OCI-LY7 (cell line): ENCODE data around the gene LYZL1. TPM values are rescaled to one million over a fixed set of nuclear protein-coding genes. Genes with fewer than 3 reads are reported as not detected.
"Not testable (repeated sequence)": the region's sequence is repeated elsewhere in the genome, so short reads cannot be mapped to it uniquely, and the experiment has no call there.

Experiments used
- BruUV-seq: library from RNA; stranded (reverse); fragments of 400-500 nt; replicated peaks from 2 replicates; lab custom pipeline; 2021; lab: Mats Ljungman, UMichigan
- CTCF ChIA-PET: fragments of 300-600 bp; sonication (Branson Sonifier 250); formaldehyde crosslinking; loops from one replicate; lab custom pipeline; 2022; ENCODE audit warnings: antibody characterized with exemption; ENCODE audit not compliant: unreplicated experiment; lab: Charles Lee
- POLR2A ChIA-PET: fragments of 300-600 bp; sonication (Branson Sonifier 250); formaldehyde crosslinking; loops from one replicate; lab custom pipeline; 2022; ENCODE audit warnings: antibody characterized with exemption; lab: Charles Lee
- DNase-seq: peaks from one replicate; pipeline ENCODE4 v3.0.0-alpha.2; 2015; ENCODE audit warnings: low spot score
- H2AFZ ChIP-seq: fragments of 200-600 bp; sonication (generic), shearing (Covaris generic); 2 replicates; pipeline ENCODE4 v1.6.1; 2014; ENCODE audit warnings: mild to moderate bottlenecking, antibody characterized with exemption, low read length, moderate library complexity
- H3K27ac ChIP-seq: fragments of 200-600 bp; sonication (generic); 2 replicates; pipeline ENCODE4 v1.5.1; 2014; ENCODE audit warnings: mixed run types, low read depth, mild to moderate bottlenecking, moderate library complexity, low read length, inconsistent platforms; ENCODE audit not compliant: poor library complexity, severe bottlenecking
- H3K36me3 ChIP-seq: fragments of 200-600 bp; sonication (generic); 2 replicates; pipeline ENCODE4 v1.6.1; 2014; ENCODE audit warnings: mild to moderate bottlenecking, antibody characterized with exemption, low read length, moderate library complexity, mixed read lengths; ENCODE audit not compliant: insufficient read depth
- H3K4me1 ChIP-seq: fragments of 200-600 bp; sonication (generic); 2 replicates; pipeline ENCODE4 v1.5.1; 2014; ENCODE audit warnings: mild to moderate bottlenecking, low read length; ENCODE audit not compliant: insufficient read depth, poor library complexity, severe bottlenecking
- H3K4me2 ChIP-seq: fragments of 200-600 bp; sonication (generic); 2 replicates; pipeline ENCODE4 v1.6.1; 2014; ENCODE audit warnings: mild to moderate bottlenecking, low read length
- H3K4me3 ChIP-seq: fragments of 200-600 bp; sonication (generic); 2 replicates; pipeline ENCODE4 v1.5.1; 2014; ENCODE audit warnings: mild to moderate bottlenecking, low read depth, low read length; ENCODE audit not compliant: poor library complexity, severe bottlenecking
- H3K79me2 ChIP-seq: fragments of 200-600 bp; sonication (generic); 2 replicates; pipeline ENCODE4 v1.6.1; 2016; ENCODE audit warnings: low read depth, mild to moderate bottlenecking, low read length, moderate library complexity, mixed read lengths; ENCODE audit not compliant: insufficient read depth
- H3K9me2 ChIP-seq: fragments of 200-600 bp; sonication (generic); 2 replicates; pipeline ENCODE4 v1.6.1; 2016; ENCODE audit warnings: mild to moderate bottlenecking, low read length, mixed read lengths; ENCODE audit not compliant: insufficient read depth
- H3K9me3 ChIP-seq: fragments of 200-600 bp; sonication (generic); 2 replicates; pipeline ENCODE4 v1.6.1; 2014; ENCODE audit warnings: mild to moderate bottlenecking, mixed run types, low read length, mixed read lengths
- H4K20me1 ChIP-seq: fragments of 200-600 bp; sonication (generic); 2 replicates; pipeline ENCODE4 v1.6.1; 2014; ENCODE audit warnings: mild to moderate bottlenecking, antibody characterized with exemption, low read length, moderate library complexity, mixed read lengths; ENCODE audit not compliant: insufficient read depth
- EZH2phosphoT487 ChIP-seq: fragments of 200-600 bp; sonication (generic); IDR thresholded peaks from 2 replicates; pipeline ENCODE4 v1.6.1; 2018; ENCODE audit warnings: low read depth, borderline replicate concordance, mild to moderate bottlenecking, mixed run types, antibody characterized with exemption, low read length, moderate library complexity, mixed read lengths
- intact Hi-C: fragments of 100-400 bp; cut with micrococcal nuclease; formaldehyde crosslinking; loops from one replicate; pipeline ENCODE4 v1.10.0; 2022; ENCODE audit not compliant: unreplicated experiment
- total RNA-seq, 2 experiments: library from RNA; depleted of rRNA in 1 of 2; stranded (reverse); fragments of >200 nt in 1 of 2; shearing (Covaris generic) in 1 of 2; gene quantifications; 2 replicates each; pipeline ENCODE4 v1.2.3, GENCODE V29; 2014 to 2022
- TF ChIP-seq, protein P1 (sequence below): fragments of 200-600 bp; sonication (generic); conservative IDR thresholded peaks from 2 replicates; pipeline ENCODE4 v1.5.1; 2014; ENCODE audit warnings: mild to moderate bottlenecking, antibody characterized with exemption, low read length, moderate library complexity, mixed read lengths

LYZL1 gene
- total RNA-seq, 2 experiments from 2014 or later: not detected

GRCh38 chr10:29304264-29304994 lies 15.6 kb downstream of the LYZL1 start:
- POLR2A ChIA-PET: no interaction called here
- H2AFZ ChIP-seq: no peak overlapping the region
- H3K4me2 ChIP-seq: no peak overlapping the region
- H4K20me1 ChIP-seq: no peaks in the 10 kb centered on the region
- intact Hi-C loops: loop anchor here (2.0 to 10.0 kb wide), 2 partner anchors 642 to 870 kb away; no protein-coding TSS in a partner anchor
- no peak overlapping the region for H3K4me3 ChIP-seq
- no peak overlapping the region for H3K27ac ChIP-seq
- no peaks in the 10 kb centered on the region for H3K9me3 ChIP-seq
- no peaks in the 10 kb centered on the region for H3K9me2 ChIP-seq
- TF ChIP-seq, protein P1, sequence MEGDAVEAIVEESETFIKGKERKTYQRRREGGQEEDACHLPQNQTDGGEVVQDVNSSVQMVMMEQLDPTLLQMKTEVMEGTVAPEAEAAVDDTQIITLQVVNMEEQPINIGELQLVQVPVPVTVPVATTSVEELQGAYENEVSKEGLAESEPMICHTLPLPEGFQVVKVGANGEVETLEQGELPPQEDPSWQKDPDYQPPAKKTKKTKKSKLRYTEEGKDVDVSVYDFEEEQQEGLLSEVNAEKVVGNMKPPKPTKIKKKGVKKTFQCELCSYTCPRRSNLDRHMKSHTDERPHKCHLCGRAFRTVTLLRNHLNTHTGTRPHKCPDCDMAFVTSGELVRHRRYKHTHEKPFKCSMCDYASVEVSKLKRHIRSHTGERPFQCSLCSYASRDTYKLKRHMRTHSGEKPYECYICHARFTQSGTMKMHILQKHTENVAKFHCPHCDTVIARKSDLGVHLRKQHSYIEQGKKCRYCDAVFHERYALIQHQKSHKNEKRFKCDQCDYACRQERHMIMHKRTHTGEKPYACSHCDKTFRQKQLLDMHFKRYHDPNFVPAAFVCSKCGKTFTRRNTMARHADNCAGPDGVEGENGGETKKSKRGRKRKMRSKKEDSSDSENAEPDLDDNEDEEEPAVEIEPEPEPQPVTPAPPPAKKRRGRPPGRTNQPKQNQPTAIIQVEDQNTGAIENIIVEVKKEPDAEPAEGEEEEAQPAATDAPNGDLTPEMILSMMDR: peak; percentile 82
- no peak for TF ChIP-seq EZH2phosphoT487
- BruUV-seq: no TSS peak
- no peaks in the 10 kb centered on the region for H3K36me3 ChIP-seq
- no peaks in the 10 kb centered on the region for H3K4me1 ChIP-seq
- DNase-seq: peak; percentile 50
- no peaks in the 10 kb centered on the region for H3K79me2 ChIP-seq
- CTCF ChIA-PET: no interaction called here

- CTCF ChIA-PET: no interaction called here
- no peaks in the 10 kb centered on the region for H3K9me3 ChIP-seq
- H3K4me1 ChIP-seq: no peaks in the 10 kb centered on the region
- no peaks in the 10 kb centered on the region for H3K79me2 ChIP-seq
- no TSS peak for BruUV-seq
- no peak for DNase-seq
- H3K4me2 ChIP-seq: no peak overlapping the region
- no peak overlapping the region for H3K4me3 ChIP-seq
- no peak overlapping the region for H3K27ac ChIP-seq
- POLR2A ChIA-PET: no interaction called here
- no peaks in the 10 kb centered on the region for H3K36me3 ChIP-seq
- TF ChIP-seq, protein P1: no peak
- TF ChIP-seq EZH2phosphoT487: no peak
- intact Hi-C loops: loop anchor here (2.0 to 10.0 kb wide), 2 partner anchors 642 to 870 kb away; no protein-coding TSS in a partner anchor
- no peaks in the 10 kb centered on the region for H3K9me2 ChIP-seq
- no peak overlapping the region for H2AFZ ChIP-seq
- H4K20me1 ChIP-seq: no peaks in the 10 kb centered on the region
Measured at GRCh38 chr10:29304995-29305335, 16.1 kb downstream of the LYZL1 start.

DNA sequence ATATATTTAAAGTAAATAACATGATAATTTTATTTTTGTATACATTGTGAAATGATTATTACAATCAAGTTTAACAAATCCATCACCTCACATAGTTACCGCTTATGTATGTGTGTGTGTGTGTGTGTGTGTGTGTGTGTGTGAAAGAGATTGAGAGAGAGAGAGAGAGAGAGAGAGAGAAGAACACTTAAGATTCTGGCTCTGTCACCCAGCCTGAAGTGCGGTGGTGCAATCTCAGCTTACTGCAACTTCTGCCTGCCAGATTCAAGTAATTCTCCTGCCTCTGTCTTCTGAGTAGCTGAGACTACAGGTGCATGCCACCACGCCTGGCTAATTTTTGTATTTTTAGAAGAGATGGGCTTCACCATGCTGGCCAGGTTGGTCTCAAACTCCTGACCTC lies 17.8 kb downstream of the LYZL1 start:
- Histone ChIP-seq H3K36me3 (no peaks in the 10 kb centered on the region), H3K27ac (no peak overlapping the region), H4K20me1 (no peaks in the 10 kb centered on the region), H3K4me3 (no peak overlapping the region), H3K9me3 (no peaks in the 10 kb centered on the region), H3K4me2 (no peak overlapping the region), H2AFZ (no peak overlapping the region), H3K9me2 (no peaks in the 10 kb centered on the region), H3K4me1 (no peaks in the 10 kb centered on the region), H3K79me2 (no peaks in the 10 kb centered on the region)
- DNase-seq: no peak
- intact Hi-C loops: loop anchor here (10.0 kb wide), 1 partner anchor 872 kb away; no protein-coding TSS in a partner anchor
- TF ChIP-seq, protein P1: no peak
- TF ChIP-seq EZH2phosphoT487: no peak
- ChIA-PET CTCF (no interaction called here), POLR2A (interaction anchor here (0.7 kb wide), 1 partner anchor 249 kb away, joined by 4 read pairs; no protein-coding TSS in a partner anchor)
- no TSS peak for BruUV-seq

DNA sequence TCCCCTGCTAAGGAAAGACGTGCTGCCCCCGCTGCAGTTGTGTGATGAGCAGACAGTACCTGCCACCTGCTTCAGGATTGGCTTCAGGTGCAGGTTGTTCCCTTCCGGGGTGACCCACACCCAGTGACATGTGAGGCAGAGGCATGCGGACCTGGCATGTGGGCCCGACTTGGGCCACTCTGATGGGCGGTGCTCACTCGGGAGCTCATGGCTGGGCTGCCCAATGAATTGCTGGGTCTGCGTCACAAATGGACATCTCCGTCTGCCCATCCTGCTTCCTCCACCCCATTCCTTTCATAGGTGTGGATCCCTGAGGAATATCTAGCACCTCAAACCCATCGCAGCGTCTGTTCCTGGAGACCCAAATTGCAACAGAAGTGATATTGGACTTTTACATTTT lies 19.3 kb downstream of the LYZL1 start:
- POLR2A ChIA-PET, DNase-seq: not testable (repeated sequence)

More for the DNA sequence above, 19.3 kb downstream of the LYZL1 start:
- H3K4me1 ChIP-seq, CTCF ChIA-PET, H3K27ac ChIP-seq, H3K4me3 ChIP-seq, H3K79me2 ChIP-seq, H3K9me2 ChIP-seq, BruUV-seq, H3K4me2 ChIP-seq, H3K9me3 ChIP-seq, H4K20me1 ChIP-seq, H2AFZ ChIP-seq, H3K36me3 ChIP-seq: not testable (repeated sequence)
- intact Hi-C loops: loop anchor here (10.0 kb wide), 1 partner anchor 873 kb away; no protein-coding TSS in a partner anchor
